ENCODE results near the gene CYP2C8.
"Not testable (repeated sequence)": the region's sequence is repeated elsewhere in the genome, so short reads cannot be mapped to it uniquely, and the experiment has no call there.

The CYP2C8 gene

DNA sequence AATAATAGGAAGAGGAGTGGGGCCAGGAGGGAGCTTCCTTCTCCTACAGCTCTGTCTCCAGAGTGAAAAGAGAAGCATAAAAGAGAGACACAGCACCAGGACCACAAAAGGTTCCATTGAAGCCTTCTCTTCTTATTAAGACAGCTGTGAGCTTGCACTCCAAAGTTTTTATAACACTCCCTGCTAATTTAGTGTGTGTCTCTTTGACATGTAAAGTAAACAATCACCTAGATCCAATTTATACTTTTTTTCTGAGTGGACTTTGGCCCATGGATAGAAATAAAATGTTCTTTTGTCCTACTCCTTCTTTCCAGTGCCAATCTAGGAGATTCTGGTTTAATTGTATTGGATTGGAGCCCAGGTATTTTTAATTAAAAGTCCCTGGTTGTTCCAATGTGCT, at the start of gene CYP2C8:
TSS of gene CYP2C8 (minus strand) at position 212 of the 400 bp plus-strand sequence. CDS start at position 117, 95 bp downstream.
- no peak for DNase-seq (ENCODE audit: low read depth)

GRCh38 chr10:95116869-95117269, 47.6 kb upstream of the CYP2C8 start:
- no peak for DNase-seq (ENCODE audit: low read depth)

DNA sequence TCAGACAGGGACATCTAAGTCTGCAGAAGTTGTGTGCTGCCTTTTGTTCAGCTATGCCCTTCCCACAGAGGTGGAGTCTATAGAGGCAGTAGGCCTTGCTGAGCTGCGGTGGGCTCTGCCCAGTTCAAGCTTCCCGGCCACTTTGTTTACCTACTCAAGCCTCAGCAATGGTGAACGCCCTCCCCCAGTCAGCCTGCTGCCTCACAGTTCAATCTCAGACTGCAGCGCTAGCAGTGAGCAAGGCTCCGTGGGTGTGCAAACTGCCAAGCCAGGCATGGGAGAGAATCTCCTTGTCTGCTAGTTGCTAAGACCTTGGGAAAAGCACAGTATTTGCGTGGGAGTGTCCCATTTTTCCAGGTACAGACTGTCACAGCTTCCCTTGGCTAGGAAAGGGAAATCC, 41.5 kb upstream of the CYP2C8 start:
- DNase-seq (ENCODE audit: low read depth): not testable (repeated sequence)

DNA sequence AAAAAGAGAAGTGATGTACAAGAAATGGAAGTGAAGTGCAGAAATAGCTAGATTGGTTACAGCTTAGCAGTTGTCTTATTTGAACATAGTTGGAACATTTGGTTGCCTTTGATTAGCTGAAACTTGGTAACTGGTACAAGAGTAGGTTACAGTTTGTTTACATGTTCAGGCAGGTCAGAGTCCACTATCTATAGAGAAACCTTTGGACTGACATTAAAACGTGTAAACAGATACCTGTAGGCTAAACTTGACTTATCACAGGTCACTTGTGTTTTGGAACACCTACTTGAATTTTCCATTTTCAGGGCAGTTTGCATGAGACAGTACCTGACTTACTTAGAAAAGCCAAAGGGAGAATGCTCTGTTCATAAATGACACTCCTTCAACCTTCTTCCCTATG, 28.5 kb upstream of the CYP2C8 start:
- no peak for DNase-seq (ENCODE audit: low read depth)

DNA sequence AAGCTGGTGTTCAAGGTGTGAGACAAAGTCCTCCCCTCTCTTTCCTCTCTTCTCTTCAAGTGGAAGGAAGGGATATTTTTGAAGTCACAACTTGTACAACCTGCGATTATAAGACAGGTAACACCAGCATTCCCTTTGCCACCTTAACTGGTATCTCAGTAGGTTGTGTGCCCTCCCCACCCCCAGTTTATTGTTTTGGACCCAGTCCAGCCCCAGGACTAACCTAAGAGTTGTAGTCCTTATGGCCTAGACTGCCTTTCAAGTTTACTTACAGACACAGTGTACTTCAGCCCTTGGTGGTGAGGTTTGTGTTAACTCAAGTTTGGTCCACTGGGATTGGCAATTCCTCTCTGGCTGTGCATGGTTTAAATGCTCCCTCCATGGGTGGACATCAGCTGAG, 26.8 kb upstream of the CYP2C8 start:
- DNase-seq (ENCODE audit: low read depth): no peak

DNA sequence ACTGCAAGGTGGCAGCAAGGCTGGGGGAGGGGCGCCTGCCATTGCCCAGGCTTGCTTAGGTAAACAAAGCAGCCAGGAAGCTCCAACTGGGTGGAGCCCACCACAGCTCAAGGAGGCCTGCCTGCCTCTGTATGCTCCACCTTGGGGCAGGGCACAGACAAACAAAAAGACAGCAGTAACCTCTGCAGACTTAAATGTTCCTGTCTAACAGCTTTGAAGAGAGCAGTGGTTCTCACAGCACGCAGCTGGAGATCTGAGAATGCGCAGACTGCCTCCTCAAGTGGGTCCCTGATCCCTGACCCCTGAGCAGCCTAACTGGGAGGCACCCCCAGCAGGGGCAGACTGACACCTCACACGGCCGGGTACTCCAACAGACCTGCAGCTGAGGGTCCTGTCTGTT, 10.3 kb upstream of the CYP2C8 start:
- not testable (repeated sequence) for DNase-seq (ENCODE audit: low read depth)

DNA sequence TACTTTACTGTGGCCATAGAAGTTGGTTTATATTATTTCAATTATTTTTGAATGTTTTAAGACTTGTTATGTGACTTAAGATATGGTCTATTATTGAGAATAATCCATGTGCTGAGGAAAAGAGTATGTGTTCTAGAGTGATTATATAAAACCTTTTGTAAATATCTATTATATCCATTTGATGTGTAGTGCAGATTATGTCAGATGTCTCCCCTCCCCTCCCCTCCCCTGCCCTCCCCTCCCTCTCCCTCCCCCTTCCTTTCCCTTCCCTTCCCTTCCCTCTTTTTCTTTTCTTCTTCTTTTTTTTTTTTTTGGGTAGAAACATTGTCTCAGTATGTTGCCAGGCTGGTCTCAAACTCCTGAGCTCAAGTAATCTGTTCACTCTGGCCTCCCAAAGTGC, 8.3 kb upstream of the CYP2C8 start:
- DNase-seq (ENCODE audit: low read depth): no peak

GRCh38 chr10:95071107-95071660, 1.9 kb upstream of the CYP2C8 start:
- no peak for DNase-seq (ENCODE audit: low read depth)

GRCh38 chr10:95064125-95064524, 5.2 kb downstream of the CYP2C8 start:
- DNase-seq (ENCODE audit: low read depth): not testable (repeated sequence)

GRCh38 chr10:95056744-95057363, 12.4 kb downstream of the CYP2C8 start:
- DNase-seq (ENCODE audit: low read depth): no peak

GRCh38 chr10:95049919-95050318, 19.4 kb downstream of the CYP2C8 start:
- no peak for DNase-seq (ENCODE audit: low read depth)

DNA sequence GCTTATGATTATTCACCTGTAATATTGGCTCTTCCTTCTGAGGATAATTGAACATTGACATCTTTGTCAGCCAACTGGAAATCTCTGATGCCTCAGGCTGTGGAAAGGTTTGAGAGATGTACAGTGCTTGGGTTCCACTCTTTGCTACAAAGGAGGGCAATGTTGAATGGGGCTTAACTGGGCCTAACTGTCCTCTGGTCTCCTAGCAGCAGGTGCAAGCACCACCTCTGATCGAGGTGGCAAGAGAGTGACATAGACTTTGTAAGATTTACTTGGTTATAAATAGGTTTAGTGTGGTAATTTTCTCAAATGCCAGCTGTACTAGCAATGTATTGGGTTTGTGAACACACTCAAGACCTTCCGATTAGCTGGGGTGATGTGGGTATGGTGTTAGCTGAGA, 21.1 kb downstream of the CYP2C8 start:
- no peak for DNase-seq (ENCODE audit: low read depth)

- DNase-seq (ENCODE audit: low read depth): no peak
Measured at GRCh38 chr10:95039281-95039680, 30.0 kb downstream of the CYP2C8 start.

- DNase-seq (ENCODE audit: low read depth): no peak
Measured at GRCh38 chr10:95035332-95036295, 33.7 kb downstream of the CYP2C8 start.

GRCh38 chr10:95034401-95034800, 34.9 kb downstream of the CYP2C8 start:
- no peak for DNase-seq (ENCODE audit: low read depth)

- no peak for DNase-seq (ENCODE audit: low read depth)
Measured at GRCh38 chr10:95031656-95032055, 37.6 kb downstream of the CYP2C8 start.

DNA sequence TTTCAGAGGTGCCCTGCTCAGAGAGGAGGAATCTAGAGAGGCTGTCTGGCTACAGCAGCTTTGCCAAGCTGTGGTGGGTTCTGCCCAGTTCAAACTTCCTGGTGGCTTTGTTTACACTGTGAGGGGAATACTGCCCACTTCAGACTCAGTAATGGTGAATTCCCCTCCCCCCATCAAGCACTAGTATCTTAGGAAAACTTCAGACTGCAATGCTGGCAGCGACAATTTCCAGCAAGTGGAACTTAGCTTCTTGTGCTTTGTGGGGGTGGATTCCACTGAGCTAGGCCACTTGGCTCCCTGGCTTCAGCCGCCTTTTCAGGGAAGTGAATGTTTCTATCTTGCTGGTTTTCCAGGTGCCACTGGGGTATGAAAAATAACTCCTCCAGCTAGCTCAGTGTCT, 42.8 kb downstream of the CYP2C8 start:
- DNase-seq (ENCODE audit: low read depth): no peak

DNA sequence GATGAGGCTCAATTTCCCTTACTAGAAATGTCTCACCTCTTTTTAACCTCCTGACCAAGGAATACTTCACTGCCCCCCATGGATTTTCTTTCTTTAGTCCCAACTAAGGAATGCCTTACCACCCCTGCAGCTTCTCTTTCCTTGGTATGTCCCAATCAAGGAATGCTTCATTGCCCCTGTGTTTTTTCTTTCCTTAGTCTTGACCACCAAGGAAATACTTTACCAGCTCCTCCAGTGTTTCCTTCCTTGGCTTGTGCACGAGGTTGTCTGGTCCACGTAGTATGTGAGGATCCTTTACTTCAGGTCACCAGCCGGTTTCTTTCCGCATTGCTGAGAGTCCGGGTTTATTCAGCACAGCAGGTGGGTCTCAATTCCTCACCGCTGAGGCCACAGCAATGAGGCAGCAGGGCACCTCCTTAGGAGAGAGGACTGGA, 71.5 kb downstream of the CYP2C8 start:
- DNase-seq (ENCODE audit: low read depth): no peak

DNA sequence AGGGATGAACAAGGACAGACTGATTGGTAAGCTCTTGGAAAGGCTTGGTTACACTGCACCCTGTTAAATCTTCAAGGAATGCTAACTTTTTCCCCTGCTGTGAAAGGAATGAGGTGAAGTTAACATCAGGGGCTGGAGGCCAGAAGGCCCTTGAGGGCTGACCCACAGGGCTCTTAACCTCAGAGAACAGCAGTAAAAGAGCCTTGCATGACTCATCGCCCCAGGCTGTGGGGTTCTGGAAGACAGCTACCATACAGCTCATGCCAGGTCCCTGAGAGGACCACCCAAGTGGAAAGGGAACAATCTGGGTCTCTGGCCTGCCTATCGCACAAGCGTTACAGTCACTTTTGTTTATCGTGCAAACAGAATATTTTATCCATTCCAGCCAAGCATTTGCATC, 76.5 kb downstream of the CYP2C8 start:
- no peak for DNase-seq (ENCODE audit: low read depth)

DNA sequence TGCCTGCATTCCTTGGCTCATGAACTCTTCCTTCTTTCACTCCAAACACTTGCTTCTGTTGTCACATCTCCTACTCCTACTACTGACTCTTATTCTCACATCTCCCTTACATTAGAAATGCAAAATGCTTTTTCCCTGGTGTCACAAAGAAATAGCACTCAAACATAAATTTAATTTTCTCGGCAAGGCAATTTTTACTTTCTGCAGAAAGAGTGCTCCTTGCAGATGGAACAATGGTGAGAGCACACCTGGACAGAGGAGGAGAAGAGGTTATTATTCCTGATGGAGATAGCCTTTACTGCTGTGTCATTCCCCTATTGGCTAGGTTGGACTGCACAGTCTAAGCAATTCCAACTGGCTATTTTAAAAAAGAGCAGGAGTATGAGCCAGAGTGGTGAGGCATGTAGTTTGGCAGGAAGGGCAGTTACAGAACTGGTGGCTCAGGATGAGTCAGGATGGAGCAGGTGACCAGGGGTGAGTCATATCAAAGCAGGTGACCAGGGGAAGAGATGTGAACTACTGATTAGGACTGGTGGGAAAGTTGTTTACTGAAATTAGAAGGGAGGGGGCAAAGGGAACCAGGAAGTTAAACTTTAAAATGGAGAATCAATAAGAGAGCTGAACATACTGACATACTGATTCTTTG, 77.9 kb downstream of the CYP2C8 start:
- no peak for DNase-seq (ENCODE audit: low read depth)

DNA sequence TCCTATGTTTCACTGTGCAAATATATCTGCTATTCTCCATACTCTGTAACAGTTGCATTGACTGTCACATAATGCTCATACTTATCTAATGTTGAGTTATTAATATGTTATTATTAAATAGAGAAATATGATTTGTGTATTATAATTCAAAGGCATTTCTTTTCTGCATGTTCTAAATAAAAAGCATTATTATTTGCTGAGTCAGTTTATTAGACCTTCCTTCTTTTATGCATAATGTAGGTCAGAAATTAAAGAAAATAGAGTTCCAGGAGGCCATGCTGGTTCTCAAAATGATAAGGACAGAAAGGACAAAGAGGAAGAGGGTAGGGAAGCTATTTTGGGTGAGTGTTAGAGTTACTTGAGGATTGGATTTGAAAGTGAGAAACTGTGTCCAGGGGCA, 80.1 kb downstream of the CYP2C8 start:
- no peak for DNase-seq (ENCODE audit: low read depth)

All from activated T-helper 1 cell treated with Interleukin-2 at 50 U/mL for 16 hours (primary cell).